SK-N-SH (cell line): ENCODE measurements around the gene MYH7B.

Source experiments
- EP300 ChIP-seq, 2 experiments: IDR thresholded peaks; 2 replicates each; pipeline versions ENCODE4 v1.4.0 to v1.6.1; 2012; ENCODE audit warnings: borderline replicate concordance in 1 of 2, low read depth in 1 of 2, low read length in 1 of 2
- GABPA ChIP-seq: IDR thresholded peaks from 2 replicates; pipeline ENCODE4 v1.4.0; 2012; ENCODE audit warnings: low read depth, mild to moderate bottlenecking
- NFIC ChIP-seq: IDR thresholded peaks from 2 replicates; pipeline ENCODE4 v1.4.0; 2012; ENCODE audit warnings: borderline replicate concordance
- NRF1 ChIP-seq: IDR thresholded peaks from 2 replicates; pipeline ENCODE4 v1.6.1; 2012; ENCODE audit warnings: low read depth, mild to moderate bottlenecking, low read length
- POLR2AphosphoS5 ChIP-seq: IDR thresholded peaks from 2 replicates; pipeline ENCODE4 v1.6.1; 2012; ENCODE audit warnings: low read depth, low read length
- RAD21 ChIP-seq: IDR thresholded peaks from 2 replicates; pipeline ENCODE4 v1.6.1; 2012; ENCODE audit warnings: mild to moderate bottlenecking, low read length
- REST ChIP-seq: IDR thresholded peaks from 2 replicates; pipeline ENCODE4 v1.6.1; 2012; ENCODE audit warnings: mild to moderate bottlenecking, low read depth, low read length, moderate library complexity
- RXRA ChIP-seq: IDR thresholded peaks from 2 replicates; pipeline ENCODE4 v1.4.0; 2012; ENCODE audit warnings: low read depth, mild to moderate bottlenecking, borderline replicate concordance
- TAF1 ChIP-seq: IDR thresholded peaks from 2 replicates; pipeline ENCODE4 v1.6.1; 2012; ENCODE audit warnings: low read depth, mild to moderate bottlenecking, low read length, moderate library complexity, borderline replicate concordance
- TCF12 ChIP-seq: IDR thresholded peaks from 2 replicates; pipeline ENCODE4 v1.4.0; 2012
- TEAD4 ChIP-seq: IDR thresholded peaks from 2 replicates; pipeline ENCODE4 v1.4.0; 2012; ENCODE audit warnings: mild to moderate bottlenecking, borderline replicate concordance; ENCODE audit not compliant: insufficient read depth
- USF2 ChIP-seq: fragments of 150-350 bp; IDR thresholded peaks from 2 replicates; pipeline ENCODE4 v1.6.1; 2017; ENCODE audit warnings: antibody characterized with exemption, low read length, low read depth, borderline replicate concordance
- TF ChIP-seq, protein P1 (sequence below): fragments of 200-600 bp; sonication (generic); IDR thresholded peaks from 2 replicates; pipeline ENCODE4 v1.6.1; 2017; ENCODE audit warnings: antibody characterized with exemption, mild to moderate bottlenecking, moderate library complexity

- TF ChIP-seq, protein P1, sequence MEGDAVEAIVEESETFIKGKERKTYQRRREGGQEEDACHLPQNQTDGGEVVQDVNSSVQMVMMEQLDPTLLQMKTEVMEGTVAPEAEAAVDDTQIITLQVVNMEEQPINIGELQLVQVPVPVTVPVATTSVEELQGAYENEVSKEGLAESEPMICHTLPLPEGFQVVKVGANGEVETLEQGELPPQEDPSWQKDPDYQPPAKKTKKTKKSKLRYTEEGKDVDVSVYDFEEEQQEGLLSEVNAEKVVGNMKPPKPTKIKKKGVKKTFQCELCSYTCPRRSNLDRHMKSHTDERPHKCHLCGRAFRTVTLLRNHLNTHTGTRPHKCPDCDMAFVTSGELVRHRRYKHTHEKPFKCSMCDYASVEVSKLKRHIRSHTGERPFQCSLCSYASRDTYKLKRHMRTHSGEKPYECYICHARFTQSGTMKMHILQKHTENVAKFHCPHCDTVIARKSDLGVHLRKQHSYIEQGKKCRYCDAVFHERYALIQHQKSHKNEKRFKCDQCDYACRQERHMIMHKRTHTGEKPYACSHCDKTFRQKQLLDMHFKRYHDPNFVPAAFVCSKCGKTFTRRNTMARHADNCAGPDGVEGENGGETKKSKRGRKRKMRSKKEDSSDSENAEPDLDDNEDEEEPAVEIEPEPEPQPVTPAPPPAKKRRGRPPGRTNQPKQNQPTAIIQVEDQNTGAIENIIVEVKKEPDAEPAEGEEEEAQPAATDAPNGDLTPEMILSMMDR = no peak
- no peak for TF ChIP-seq REST
- no peak for TF ChIP-seq RXRA
- no peak for TF ChIP-seq EP300 (IDR thresholded peaks at IDR 0.05; ENCODE audit: borderline replicate concordance in 1 of 2, low read depth in 1 of 2, low read length in 1 of 2)
- no peak for TF ChIP-seq GABPA
- no peak for TF ChIP-seq NFIC
- no peak for TF ChIP-seq TAF1
- no peak for TF ChIP-seq NRF1
- no peak for TF ChIP-seq POLR2AphosphoS5
- no peak for TF ChIP-seq USF2
- no peak for TF ChIP-seq RAD21
- no peak for TF ChIP-seq TCF12
- no peak for TF ChIP-seq TEAD4
Measured at GRCh38 chr20:34989118-34989517, 33.5 kb downstream of the MYH7B start.
